Measurements from ENCODE around the gene IL17RA.

DNA sequence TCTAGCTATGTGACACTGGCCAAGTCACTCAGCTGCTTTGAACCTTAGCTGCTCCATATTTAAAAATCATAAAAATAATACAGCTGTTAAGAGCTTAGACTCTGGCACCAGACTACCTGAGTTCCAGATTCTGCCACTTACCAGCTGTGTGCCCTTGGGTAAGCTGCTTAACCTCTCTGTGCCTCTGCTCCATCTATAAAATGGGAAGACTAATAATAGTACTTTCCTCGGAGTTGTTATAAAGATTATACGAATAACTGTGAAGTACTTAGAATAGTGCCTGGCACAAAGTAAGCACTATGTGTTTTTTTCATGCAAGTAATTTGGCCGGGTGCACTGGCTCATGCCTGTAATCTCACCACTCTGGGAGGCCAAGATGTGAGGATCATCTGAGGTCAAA is 72.9 kb downstream of the IL17RA start:
- TF ChIP-seq, protein P1, sequence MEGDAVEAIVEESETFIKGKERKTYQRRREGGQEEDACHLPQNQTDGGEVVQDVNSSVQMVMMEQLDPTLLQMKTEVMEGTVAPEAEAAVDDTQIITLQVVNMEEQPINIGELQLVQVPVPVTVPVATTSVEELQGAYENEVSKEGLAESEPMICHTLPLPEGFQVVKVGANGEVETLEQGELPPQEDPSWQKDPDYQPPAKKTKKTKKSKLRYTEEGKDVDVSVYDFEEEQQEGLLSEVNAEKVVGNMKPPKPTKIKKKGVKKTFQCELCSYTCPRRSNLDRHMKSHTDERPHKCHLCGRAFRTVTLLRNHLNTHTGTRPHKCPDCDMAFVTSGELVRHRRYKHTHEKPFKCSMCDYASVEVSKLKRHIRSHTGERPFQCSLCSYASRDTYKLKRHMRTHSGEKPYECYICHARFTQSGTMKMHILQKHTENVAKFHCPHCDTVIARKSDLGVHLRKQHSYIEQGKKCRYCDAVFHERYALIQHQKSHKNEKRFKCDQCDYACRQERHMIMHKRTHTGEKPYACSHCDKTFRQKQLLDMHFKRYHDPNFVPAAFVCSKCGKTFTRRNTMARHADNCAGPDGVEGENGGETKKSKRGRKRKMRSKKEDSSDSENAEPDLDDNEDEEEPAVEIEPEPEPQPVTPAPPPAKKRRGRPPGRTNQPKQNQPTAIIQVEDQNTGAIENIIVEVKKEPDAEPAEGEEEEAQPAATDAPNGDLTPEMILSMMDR (IDR thresholded peaks at IDR 0.05; ENCODE audit: low read length): no peak
- TF ChIP-seq EZH2phosphoT487 (IDR thresholded peaks at IDR 0.05; ENCODE audit: low read length): no peak
